Activated CD4-positive, alpha-beta T cell treated with anti-CD3 and anti-CD28 coated beads, Interleukin-2, amount 10 ng/mL, durations not matched to agents 7 days and 5 days (primary cell): ENCODE data around the gene LMBR1. TPM values are rescaled to one million over a fixed set of nuclear protein-coding genes. Genes with fewer than 3 reads are reported as not detected.
A peak's percentile ranks its signal among the peaks of the same experiment; 100 is the strongest.
"Not testable (repeated sequence)": the region's sequence is repeated elsewhere in the genome, so short reads cannot be mapped to it uniquely, and the experiment has no call there.

Experiments
- CTCF ChIA-PET: fragments of 350-600 bp; sonication (Branson Sonifier 250); formaldehyde crosslinking; loops from one replicate; lab custom pipeline; 2021; ENCODE audit warnings: antibody characterized with exemption; lab: Charles Lee
- POLR2A ChIA-PET: fragments of 350-600 bp; sonication (Branson Sonifier 250); formaldehyde crosslinking; loops from one replicate; lab custom pipeline; 2021; ENCODE audit warnings: antibody characterized with exemption; lab: Charles Lee
- DNase-seq: peaks from one replicate; pipeline ENCODE4 v3.0.0-alpha.2; 2020
- H3K27ac Mint-ChIP-seq: one replicate; pipeline ENCODE4 v1.8.0; 2021; ENCODE audit warnings: mild to moderate bottlenecking, moderate library complexity, mixed read lengths
- H3K27me3 Mint-ChIP-seq: one replicate; pipeline ENCODE4 v1.8.0; 2021; ENCODE audit warnings: mixed read lengths
- H3K36me3 Mint-ChIP-seq: one replicate; pipeline ENCODE4 v1.8.0; 2021; ENCODE audit warnings: low read depth, mixed read lengths
- H3K4me1 Mint-ChIP-seq: one replicate; pipeline ENCODE4 v1.8.0; 2021; ENCODE audit warnings: mixed read lengths
- H3K4me3 Mint-ChIP-seq: one replicate; pipeline ENCODE4 v1.8.0; 2021; ENCODE audit warnings: mild to moderate bottlenecking, moderate library complexity, mixed read lengths
- H3K9me3 Mint-ChIP-seq: one replicate; pipeline ENCODE4 v1.8.0; 2021; ENCODE audit warnings: mixed read lengths
- total RNA-seq, 2 experiments: library from RNA; stranded (reverse); gene quantifications; one replicate each; pipeline ENCODE4 v1.2.3, GENCODE V29; 2021

The LMBR1 gene
- total RNA-seq, 2 experiments from 2014 or later, result 38.8 to 43.5 TPM

GRCh38 chr7:156640949-156641485 lies 252.0 kb downstream of the LMBR1 start:
- Mint-ChIP-seq H3K27me3 (peaks cover 26% of the 10 kb centered on the region), H3K4me3 (peak overlapping the region; percentile 84), H3K27ac (peak overlapping the region; percentile 95), H3K36me3 (peaks cover 6% of the 10 kb centered on the region), H3K9me3 (peaks cover 5% of the 10 kb centered on the region), H3K4me1 (peaks cover 26% of the 10 kb centered on the region)
- POLR2A ChIA-PET, result interaction anchor here (0.6 to 0.9 kb wide), 2 partner anchors 11 to 140 kb away, joined by 3 read pairs; no protein-coding TSS in a partner anchor
- peak; percentile 69 for DNase-seq
- CTCF ChIA-PET, result interaction anchor here (0.7 to 1.6 kb wide), 3 partner anchors 8 to 34 kb away, joined by 3 to 6 read pairs (median 3); no protein-coding TSS in a partner anchor

DNA sequence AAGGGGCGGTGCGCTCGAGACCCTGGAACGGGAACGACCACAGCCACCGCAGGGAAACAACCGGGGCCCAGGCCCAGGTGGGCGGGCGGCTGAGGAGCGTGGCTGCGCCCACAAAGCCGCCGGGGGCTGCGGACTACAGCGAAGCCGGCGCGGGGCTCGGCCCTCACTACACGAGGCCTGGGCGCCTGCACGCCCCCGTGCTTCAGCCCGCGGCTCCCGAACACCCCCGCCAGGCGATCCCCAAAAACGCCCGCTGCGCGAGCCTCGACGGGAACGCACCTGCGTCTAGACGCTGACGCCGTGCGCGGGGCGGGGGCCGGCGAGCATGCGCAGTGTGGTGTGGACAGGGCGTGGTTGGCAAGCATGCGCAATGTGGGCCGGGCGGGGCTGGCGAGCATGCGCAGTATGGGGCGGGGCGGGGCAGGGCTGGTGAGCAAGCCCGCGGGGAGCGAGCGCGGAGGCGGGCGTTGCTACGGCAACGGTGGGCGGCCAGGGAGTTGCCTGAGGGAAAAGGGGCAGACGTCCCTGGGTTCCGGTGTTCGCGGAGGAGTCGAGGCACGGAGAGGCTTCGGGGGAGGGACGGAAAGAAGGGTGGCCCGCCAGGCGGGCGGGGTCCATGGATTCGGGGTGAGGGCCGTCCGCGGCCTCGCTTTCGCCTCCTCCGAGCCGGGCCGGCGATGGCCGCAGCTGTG lies 252.6 kb downstream of the LMBR1 start, which contains the start of gene RNF32:
Gene RNF32 (plus strand): TSS at position 518 of the 692 bp plus-strand sequence. CDS start 3,104 bp downstream, outside the sequence.
- H3K4me3 Mint-ChIP-seq, result peak within 1 kb of the TSS; percentile 84
- H3K36me3 Mint-ChIP-seq, result peaks cover 6% of the 10 kb centered on the region
- DNase-seq, result peak; percentile 97
- ChIA-PET POLR2A (interaction anchor here (0.6 kb wide), 1 partner anchor 12 kb away, joined by 3 read pairs; no protein-coding TSS in a partner anchor), CTCF (no interaction called here)
- peaks cover 23% of the 10 kb centered on the region for H3K27me3 Mint-ChIP-seq
- H3K4me1 Mint-ChIP-seq, result peaks cover 26% of the 10 kb centered on the region
- H3K9me3 Mint-ChIP-seq, result peaks cover 5% of the 10 kb centered on the region
- peak within 1 kb of the TSS; percentile 95 for H3K27ac Mint-ChIP-seq

DNA sequence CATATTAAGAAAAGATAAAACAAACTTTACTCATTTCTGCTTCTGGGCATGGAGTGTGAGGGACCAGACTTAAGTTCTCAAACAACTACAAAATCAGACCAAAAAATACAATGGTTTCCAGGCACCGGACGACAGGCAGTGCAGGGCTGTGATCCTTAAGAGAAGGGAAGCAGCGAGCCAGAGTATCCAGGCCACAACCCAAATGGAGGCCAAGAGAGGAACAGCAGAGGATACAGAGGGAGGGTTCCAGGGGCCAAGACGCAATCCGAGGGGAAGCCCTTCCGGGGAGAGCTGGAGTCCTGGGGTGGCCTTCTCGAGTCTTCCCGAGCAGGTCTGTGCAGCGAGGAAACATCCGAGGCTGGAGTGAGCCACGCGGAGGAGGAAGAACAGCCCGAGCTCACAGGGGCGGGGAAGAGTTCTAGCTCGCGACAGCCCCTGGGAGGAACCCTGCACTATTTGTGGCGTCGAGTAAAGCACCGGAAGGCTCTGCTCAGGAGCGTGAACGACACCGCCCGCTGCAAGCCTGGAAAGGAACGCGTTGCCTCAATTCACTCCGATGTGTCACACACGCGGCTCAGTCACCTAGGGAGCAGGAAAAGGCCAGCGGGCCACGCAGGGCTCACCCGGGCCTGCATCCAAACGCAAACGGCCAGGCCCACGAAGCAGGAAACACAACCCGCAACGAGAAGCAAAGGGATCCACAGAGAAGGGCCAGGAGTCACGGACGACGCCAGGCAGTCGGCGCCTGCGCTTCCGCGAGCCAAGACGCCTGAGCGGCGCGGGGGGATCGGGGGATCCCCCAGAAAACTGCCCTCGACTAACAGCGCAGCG lies 253.3 kb downstream of the LMBR1 start:
- DNase-seq, result no peak
- ChIA-PET POLR2A (no interaction called here), CTCF (interaction anchor here (0.6 kb wide), 1 partner anchor 657 kb away, joined by 3 read pairs; no protein-coding TSS in a partner anchor)
- Mint-ChIP-seq H3K27me3 (peaks cover 19% of the 10 kb centered on the region), H3K36me3 (peaks cover 6% of the 10 kb centered on the region), H3K4me3 (peak overlapping the region; percentile 69), H3K27ac (peak overlapping the region; percentile 90), H3K4me1 (peaks cover 26% of the 10 kb centered on the region), H3K9me3 (peaks cover 5% of the 10 kb centered on the region)

- ChIA-PET CTCF (interaction anchor here (0.6 to 1.3 kb wide), 2 partner anchors 26 to 658 kb away, joined by 3 read pairs; no protein-coding TSS in a partner anchor), POLR2A (no interaction called here)
- Mint-ChIP-seq H3K4me3 (no peak overlapping the region), H3K36me3 (peaks cover 6% of the 10 kb centered on the region), H3K4me1 (peaks cover 26% of the 10 kb centered on the region), H3K27me3 (peaks cover 27% of the 10 kb centered on the region), H3K9me3 (peaks cover 5% of the 10 kb centered on the region), H3K27ac (no peak overlapping the region)
- DNase-seq, result no peak
Measured at GRCh38 chr7:156638443-156639077, 254.4 kb downstream of the LMBR1 start.

DNA sequence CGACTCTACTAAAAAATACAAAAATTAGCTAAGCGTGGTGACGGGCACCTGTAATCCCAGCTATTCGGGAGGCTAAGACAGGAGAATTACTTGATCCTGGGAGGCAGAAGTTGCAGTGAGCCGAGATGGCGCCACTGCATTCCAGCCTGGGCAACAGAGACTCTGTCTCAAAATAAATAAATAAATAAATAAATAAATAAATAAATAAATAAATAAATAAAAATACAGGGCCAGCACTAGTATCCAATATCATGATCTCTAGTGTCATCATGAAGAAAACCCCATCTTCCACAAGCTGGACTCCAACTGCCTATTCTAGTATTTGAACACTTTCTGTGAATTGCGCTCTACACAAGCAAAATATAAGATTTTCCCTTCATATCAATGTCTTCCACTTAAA lies 255.9 kb downstream of the LMBR1 start:
- ChIA-PET CTCF (interaction anchor here (1.1 kb wide), 1 partner anchor 17 kb away, joined by 3 read pairs; no protein-coding TSS in a partner anchor), POLR2A (interaction anchor here (0.7 kb wide), 1 partner anchor 86 kb away, joined by 3 read pairs; no protein-coding TSS in a partner anchor)
- H3K4me1 Mint-ChIP-seq, result peaks cover 25% of the 10 kb centered on the region
- H3K27ac Mint-ChIP-seq, H3K9me3 Mint-ChIP-seq, H3K4me3 Mint-ChIP-seq, DNase-seq, H3K36me3 Mint-ChIP-seq: not testable (repeated sequence)
- H3K27me3 Mint-ChIP-seq, result peaks cover 29% of the 10 kb centered on the region

DNA sequence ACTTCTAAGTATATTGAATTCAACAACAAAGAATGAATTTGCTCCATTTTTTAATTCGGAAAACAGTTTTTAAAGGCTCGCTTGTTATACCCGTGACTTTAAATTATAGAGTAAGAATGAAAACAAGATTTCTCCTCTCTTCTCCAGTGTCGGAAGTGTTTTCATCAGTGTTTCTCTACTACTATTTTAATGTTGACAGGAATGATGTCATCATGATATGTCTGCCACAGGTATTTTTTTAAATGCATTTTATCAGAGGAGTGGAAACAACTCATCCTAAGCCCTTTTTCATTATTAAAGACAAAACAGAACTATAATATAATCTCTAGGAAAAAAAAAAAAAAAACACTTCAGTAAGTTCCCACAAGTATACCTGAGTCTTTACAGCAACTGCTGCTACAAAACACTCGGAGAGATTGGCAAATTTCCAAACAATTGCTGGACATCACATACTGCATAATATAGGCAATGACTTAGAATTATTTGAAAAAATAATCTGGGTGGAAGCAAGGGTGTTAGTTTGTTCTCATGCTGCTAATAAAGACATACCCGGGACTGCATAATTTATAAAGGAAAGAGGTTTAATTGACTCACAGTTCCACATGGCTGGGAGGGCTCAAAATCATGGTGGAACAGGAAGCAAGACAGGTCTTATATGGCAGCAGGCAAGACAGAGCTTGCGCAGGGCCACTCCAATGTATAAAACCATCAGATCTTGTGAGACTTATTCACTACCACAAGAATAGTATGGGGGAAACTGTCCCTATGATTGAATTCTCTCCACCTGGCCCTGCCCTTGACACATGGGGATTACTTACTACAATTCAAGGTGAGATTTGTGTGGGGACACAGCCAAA lies 257.2 kb downstream of the LMBR1 start:
- ChIA-PET POLR2A (no interaction called here), CTCF (no interaction called here)
- H3K4me1 Mint-ChIP-seq, result peaks cover 12% of the 10 kb centered on the region
- H3K9me3 Mint-ChIP-seq, result peaks cover 5% of the 10 kb centered on the region
- peaks cover 4% of the 10 kb centered on the region for H3K36me3 Mint-ChIP-seq
- peaks cover 28% of the 10 kb centered on the region for H3K27me3 Mint-ChIP-seq
- H3K4me3 Mint-ChIP-seq, result no peak overlapping the region
- no peak overlapping the region for H3K27ac Mint-ChIP-seq
- DNase-seq, result no peak

DNA sequence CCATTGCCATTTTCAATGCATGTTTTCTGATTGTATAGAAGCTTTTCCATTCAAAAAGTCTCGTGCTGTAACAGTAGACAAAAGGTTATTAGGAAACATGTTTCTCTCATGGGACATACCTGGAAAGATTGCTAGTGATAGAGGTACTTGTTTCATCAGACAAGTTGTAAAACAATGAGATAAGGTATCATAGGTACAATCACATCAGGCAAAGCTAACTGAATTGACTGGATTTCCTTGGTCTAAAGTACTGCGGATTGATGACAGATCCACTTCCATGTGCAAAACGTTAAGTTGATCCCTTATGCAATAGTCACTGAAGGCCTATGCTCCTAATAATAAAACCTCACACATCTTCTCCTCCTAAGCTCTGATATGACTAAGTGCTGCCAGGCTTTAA lies 258.9 kb downstream of the LMBR1 start:
- Mint-ChIP-seq H3K27ac (no peak overlapping the region), H3K4me3 (no peak overlapping the region), H3K36me3 (peaks cover 3% of the 10 kb centered on the region), H3K4me1 (peaks cover 5% of the 10 kb centered on the region), H3K9me3 (peaks cover 6% of the 10 kb centered on the region), H3K27me3 (peaks cover 30% of the 10 kb centered on the region)
- ChIA-PET CTCF (no interaction called here), POLR2A (no interaction called here)
- DNase-seq, result no peak

DNA sequence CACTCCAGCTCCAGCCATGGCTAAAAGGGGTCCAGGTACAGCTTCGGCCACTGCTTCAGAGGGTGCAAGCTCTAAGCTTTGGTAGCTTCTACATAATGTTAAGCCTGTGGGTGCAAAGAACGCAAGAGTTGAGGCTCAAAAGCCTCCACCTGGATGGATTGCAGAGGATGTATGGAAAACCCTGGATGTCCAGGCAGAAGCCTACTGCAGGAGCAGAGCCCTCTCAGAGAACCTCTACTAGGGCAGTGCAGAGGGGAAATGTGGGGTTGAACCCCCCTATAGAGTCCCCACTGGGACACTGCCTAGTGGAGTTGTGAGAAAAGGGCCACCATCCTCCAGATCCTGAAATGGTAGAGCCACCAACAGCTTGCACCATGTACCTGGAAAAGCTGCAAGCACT lies 263.1 kb downstream of the LMBR1 start:
- Mint-ChIP-seq H3K27me3 (peaks cover 31% of the 10 kb centered on the region), H3K9me3 (peaks cover 19% of the 10 kb centered on the region), H3K4me1 (peaks cover 13% of the 10 kb centered on the region), H3K4me3 (no peak overlapping the region), H3K27ac (no peak overlapping the region), H3K36me3 (peaks cover 14% of the 10 kb centered on the region)
- CTCF ChIA-PET, result interaction anchor here (0.9 to 1.2 kb wide), 2 partner anchors 14 to 29 kb away, joined by 4 read pairs; no protein-coding TSS in a partner anchor
- POLR2A ChIA-PET, result no interaction called here
- DNase-seq, result no peak

GRCh38 chr7:156628562-156628961 lies 264.4 kb downstream of the LMBR1 start:
- no peak overlapping the region for H3K4me3 Mint-ChIP-seq
- peaks cover 26% of the 10 kb centered on the region for H3K27me3 Mint-ChIP-seq
- peaks cover 20% of the 10 kb centered on the region for H3K4me1 Mint-ChIP-seq
- ChIA-PET CTCF (interaction anchor here (1.1 kb wide), 1 partner anchor 16 kb away, joined by 3 read pairs; no protein-coding TSS in a partner anchor), POLR2A (no interaction called here)
- DNase-seq, result no peak
- no peak overlapping the region for H3K27ac Mint-ChIP-seq
- peaks cover 19% of the 10 kb centered on the region for H3K9me3 Mint-ChIP-seq
- peaks cover 14% of the 10 kb centered on the region for H3K36me3 Mint-ChIP-seq
